ENCODE data around the gene STOML1. TPM values are rescaled to one million over a fixed set of nuclear protein-coding genes. Genes with fewer than 3 reads are reported as not detected.
"Not testable (repeated sequence)": the region's sequence is repeated elsewhere in the genome, so short reads cannot be mapped to it uniquely, and the experiment has no call there.

The STOML1 gene
- total RNA-seq, 1 experiment from 2014 or later, result 23.5 TPM

- no peak for DNase-seq (ENCODE audit: low spot score)
Measured at GRCh38 chr15:73987681-73988444, 4.2 kb downstream of the STOML1 start.

- no peak for DNase-seq (ENCODE audit: low spot score)
Measured at GRCh38 chr15:73987250-73987649, 4.8 kb downstream of the STOML1 start.

- no peak for DNase-seq (ENCODE audit: low spot score)
Measured at GRCh38 chr15:73986776-73987056, 5.4 kb downstream of the STOML1 start.

GRCh38 chr15:73986055-73986775 is 5.9 kb downstream of the STOML1 start:
- DNase-seq (ENCODE audit: low spot score), result no peak

GRCh38 chr15:73985101-73985873 is 6.8 kb downstream of the STOML1 start:
- no peak for DNase-seq (ENCODE audit: low spot score)

GRCh38 chr15:73984208-73984979 is 7.7 kb downstream of the STOML1 start:
- no peak for DNase-seq (ENCODE audit: low spot score)

- DNase-seq (ENCODE audit: low spot score), result no peak
Measured at GRCh38 chr15:73983773-73984172, 8.3 kb downstream of the STOML1 start.

- DNase-seq (ENCODE audit: low spot score), result peak; percentile 36
Measured at GRCh38 chr15:73983211-73983727, 8.8 kb downstream of the STOML1 start.

GRCh38 chr15:73982222-73982962 is 9.7 kb downstream of the STOML1 start:
- no peak for DNase-seq (ENCODE audit: low spot score)

GRCh38 chr15:73981761-73982221 is 10.3 kb downstream of the STOML1 start:
- no peak for DNase-seq (ENCODE audit: low spot score)

- DNase-seq (ENCODE audit: low spot score), result no peak
Measured at GRCh38 chr15:73979636-73980035, 12.5 kb downstream of the STOML1 start.

GRCh38 chr15:73978896-73979295 is 13.2 kb downstream of the STOML1 start:
- DNase-seq (ENCODE audit: low spot score), result no peak

GRCh38 chr15:73975440-73976125 is 16.5 kb downstream of the STOML1 start:
- not testable (repeated sequence) for DNase-seq (ENCODE audit: low spot score)

- not testable (repeated sequence) for DNase-seq (ENCODE audit: low spot score)
Measured at GRCh38 chr15:73973683-73974200, 18.4 kb downstream of the STOML1 start.

GRCh38 chr15:73972984-73973682 is 19.0 kb downstream of the STOML1 start:
- DNase-seq (ENCODE audit: low spot score), result peak; percentile 95

- DNase-seq (ENCODE audit: low spot score), result no peak
Measured at GRCh38 chr15:73969151-73969759, 22.8 kb downstream of the STOML1 start.

GRCh38 chr15:73968461-73968860 is 23.6 kb downstream of the STOML1 start:
- DNase-seq (ENCODE audit: low spot score), result no peak

GRCh38 chr15:73965758-73966113 is 26.4 kb downstream of the STOML1 start:
- no peak for DNase-seq (ENCODE audit: low spot score)
